GM10248 (cell line): ENCODE measurements around the gene HTR2A.

ENCODE experiments used
- CTCF ChIA-PET: fragments of 300-600 bp; sonication (Branson Sonifier 250); formaldehyde crosslinking; extraction: SDS; loops from one replicate; lab custom pipeline; 2021; ENCODE audit warnings: antibody characterized with exemption; lab: Yijun Ruan, JAX
- POLR2A ChIA-PET: fragments of 350-650 bp; sonication (Branson Sonifier 250); formaldehyde crosslinking; extraction: SDS; loops from one replicate; lab custom pipeline; 2020; ENCODE audit warnings: antibody characterized with exemption; lab: Yijun Ruan, JAX
- DNase-seq: peaks from one replicate; pipeline ENCODE4 v3.0.0; 2012; ENCODE audit errors: extremely low spot score
- CTCF ChIP-seq: IDR thresholded peaks from 2 replicates; pipeline ENCODE4 v1.5.1; 2012; ENCODE audit warnings: mild to moderate bottlenecking, low read depth; ENCODE audit errors: extremely low read depth, missing control alignments, control extremely low read depth

The HTR2A gene

GRCh38 chr13:46896341-46897137, at the start of gene HTR2A:
Gene HTR2A (minus strand): TSS chr13:46897053. CDS start chr13:46895906, 1,147 bp downstream.
- ChIA-PET POLR2A (no interaction called here), CTCF (interaction anchor here (2.4 kb wide), 1 partner anchor 10 kb away, joined by 9 read pairs; no protein-coding TSS in a partner anchor)
- DNase-seq, result no peak
- no peak for TF ChIP-seq CTCF

DNA sequence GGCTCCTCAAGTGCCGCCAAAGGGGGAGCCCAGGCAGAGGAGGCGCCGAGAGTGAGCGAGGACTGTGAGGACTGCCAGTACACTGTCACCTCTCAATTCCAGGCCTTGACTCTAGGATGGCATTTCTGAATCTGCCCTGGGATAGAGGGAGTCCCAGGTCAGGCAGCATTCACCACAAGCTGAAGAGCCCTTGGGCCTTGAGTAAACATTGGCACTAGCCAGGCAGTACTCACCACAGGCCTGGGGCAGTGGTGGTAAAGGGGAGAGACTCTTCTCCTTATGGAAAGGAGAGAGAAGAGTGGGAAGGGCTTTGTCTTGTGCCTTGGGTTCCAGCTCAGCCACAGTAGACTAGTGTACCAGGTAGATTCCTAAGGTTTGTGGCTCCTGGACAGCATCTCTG, 39.7 kb upstream of the HTR2A start:
- ChIA-PET POLR2A (no interaction called here), CTCF (no interaction called here)
- no peak for DNase-seq
- TF ChIP-seq CTCF, result no peak

- TF ChIP-seq CTCF, result no peak
- CTCF ChIA-PET, result interaction anchor here (0.7 to 2.6 kb wide), 4 partner anchors 9 to 40 kb away, joined by 3 to 7 read pairs (median 3); no protein-coding TSS in a partner anchor
- POLR2A ChIA-PET, result no interaction called here
- DNase-seq, result no peak
Observed at GRCh38 chr13:46934749-46935148, 37.9 kb upstream of the HTR2A start.

GRCh38 chr13:46926916-46927590, 30.2 kb upstream of the HTR2A start:
- no peak for TF ChIP-seq CTCF
- POLR2A ChIA-PET, result no interaction called here
- no peak for DNase-seq
- CTCF ChIA-PET, result interaction anchor here (1.1 to 1.7 kb wide), 2 partner anchors 12 to 35 kb away, joined by 4 read pairs; no protein-coding TSS in a partner anchor

GRCh38 chr13:46925486-46925885, 28.6 kb upstream of the HTR2A start:
- CTCF ChIA-PET, result interaction anchor here (0.9 to 1.7 kb wide), 4 partner anchors 9 to 37 kb away, joined by 3 to 5 read pairs (median 4); no protein-coding TSS in a partner anchor
- POLR2A ChIA-PET, result no interaction called here
- TF ChIP-seq CTCF, result no peak
- no peak for DNase-seq

DNA sequence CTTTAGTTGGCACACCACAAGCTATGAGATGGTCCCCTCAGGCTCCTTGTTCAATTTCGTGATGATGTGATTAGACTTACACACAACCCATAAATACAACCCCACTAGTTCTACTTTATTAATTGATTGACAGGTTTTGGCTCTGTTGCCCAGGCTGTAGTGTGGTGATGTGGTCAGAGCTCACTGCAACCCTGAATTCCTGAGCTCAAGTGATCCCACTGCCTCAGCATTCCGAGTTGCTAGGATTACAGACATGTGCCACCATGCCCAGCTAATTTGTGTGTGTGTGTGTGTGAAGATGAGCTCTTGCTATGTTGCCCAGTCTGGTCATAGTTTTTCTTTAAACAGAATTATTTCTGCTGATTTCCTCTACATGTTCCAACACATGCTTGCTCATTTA, 17.5 kb upstream of the HTR2A start:
- DNase-seq, result no peak
- TF ChIP-seq CTCF, result no peak
- POLR2A ChIA-PET, result no interaction called here
- CTCF ChIA-PET, result interaction anchor here (1.0 to 1.3 kb wide), 4 partner anchors 10 to 167 kb away, joined by 3 to 4 read pairs (median 3); no protein-coding TSS in a partner anchor
